GM21786 (cell line): Measurements from ENCODE around the gene EXD3.
"Not testable (repeated sequence)": the region's sequence is repeated elsewhere in the genome, so short reads cannot be mapped to it uniquely, and the experiment has no call there.

Source experiments
- ATAC-seq: cut with Tn5 transposase; IDR thresholded peaks from one replicate; pipeline ENCODE4 v1.9.1; 2021; ENCODE audit not compliant: unreplicated experiment

Gene EXD3

GRCh38 chr9:137394866-137395665 lies 27.9 kb downstream of the EXD3 start:
- no peak for ATAC-seq

- no peak for ATAC-seq
Measured at GRCh38 chr9:137393176-137394150, 29.5 kb downstream of the EXD3 start.

GRCh38 chr9:137392232-137393007 lies 30.5 kb downstream of the EXD3 start:
- ATAC-seq: no peak

- ATAC-seq: no peak
Measured at GRCh38 chr9:137391411-137391754, 31.6 kb downstream of the EXD3 start.

GRCh38 chr9:137390553-137391410 lies 32.2 kb downstream of the EXD3 start:
- ATAC-seq: no peak

- ATAC-seq: no peak
Measured at GRCh38 chr9:137389428-137389746, 33.6 kb downstream of the EXD3 start.

GRCh38 chr9:137388589-137389427 lies 34.2 kb downstream of the EXD3 start:
- no peak for ATAC-seq

- no peak for ATAC-seq
Measured at GRCh38 chr9:137387891-137388560, 34.9 kb downstream of the EXD3 start.

GRCh38 chr9:137387114-137387890 lies 35.7 kb downstream of the EXD3 start:
- no peak for ATAC-seq

- ATAC-seq: not testable (repeated sequence)
Measured at GRCh38 chr9:137386507-137387113, 36.4 kb downstream of the EXD3 start.

- ATAC-seq: no peak
Measured at GRCh38 chr9:137385061-137385655, 37.8 kb downstream of the EXD3 start.

GRCh38 chr9:137383784-137384756 lies 38.9 kb downstream of the EXD3 start:
- no peak for ATAC-seq

- no peak for ATAC-seq
Measured at GRCh38 chr9:137383081-137383783, 39.7 kb downstream of the EXD3 start.

- no peak for ATAC-seq
Measured at GRCh38 chr9:137382444-137383080, 40.4 kb downstream of the EXD3 start.
